HG03108 (cell line): ENCODE results near the gene PSENEN.
"Not testable (repeated sequence)": the region's sequence is repeated elsewhere in the genome, so short reads cannot be mapped to it uniquely, and the experiment has no call there.

Experiments
- ATAC-seq: cut with Tn5 transposase; IDR thresholded peaks from one replicate; pipeline ENCODE4 v1.9.1; 2021; ENCODE audit warnings: moderate library complexity; ENCODE audit not compliant: unreplicated experiment

Gene PSENEN

DNA sequence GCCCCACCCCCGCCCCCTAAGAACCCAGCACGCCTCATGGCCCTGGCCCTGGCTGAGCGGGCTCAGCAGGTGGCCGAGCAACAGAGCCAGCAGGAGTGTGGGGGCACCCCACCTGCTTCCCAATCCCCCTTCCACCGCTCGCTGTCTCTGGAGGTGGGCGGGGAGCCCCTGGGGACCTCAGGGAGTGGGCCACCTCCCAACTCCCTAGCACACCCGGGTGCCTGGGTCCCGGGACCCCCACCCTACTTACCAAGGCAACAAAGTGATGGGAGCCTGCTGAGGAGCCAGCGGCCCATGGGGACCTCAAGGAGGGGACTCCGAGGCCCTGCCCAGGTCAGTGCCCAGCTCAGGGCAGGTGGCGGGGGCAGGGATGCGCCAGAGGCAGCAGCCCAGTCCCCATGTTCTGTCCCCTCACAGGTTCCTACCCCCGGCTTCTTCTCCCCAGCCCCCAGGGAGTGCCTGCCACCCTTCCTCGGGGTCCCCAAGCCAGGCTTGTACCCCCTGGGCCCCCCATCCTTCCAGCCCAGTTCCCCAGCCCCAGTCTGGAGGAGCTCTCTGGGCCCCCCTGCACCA is 41.9 kb downstream of the PSENEN start:
- ATAC-seq = no peak

GRCh38 chr19:35788205-35788960 is 42.9 kb downstream of the PSENEN start:
- ATAC-seq = no peak

DNA sequence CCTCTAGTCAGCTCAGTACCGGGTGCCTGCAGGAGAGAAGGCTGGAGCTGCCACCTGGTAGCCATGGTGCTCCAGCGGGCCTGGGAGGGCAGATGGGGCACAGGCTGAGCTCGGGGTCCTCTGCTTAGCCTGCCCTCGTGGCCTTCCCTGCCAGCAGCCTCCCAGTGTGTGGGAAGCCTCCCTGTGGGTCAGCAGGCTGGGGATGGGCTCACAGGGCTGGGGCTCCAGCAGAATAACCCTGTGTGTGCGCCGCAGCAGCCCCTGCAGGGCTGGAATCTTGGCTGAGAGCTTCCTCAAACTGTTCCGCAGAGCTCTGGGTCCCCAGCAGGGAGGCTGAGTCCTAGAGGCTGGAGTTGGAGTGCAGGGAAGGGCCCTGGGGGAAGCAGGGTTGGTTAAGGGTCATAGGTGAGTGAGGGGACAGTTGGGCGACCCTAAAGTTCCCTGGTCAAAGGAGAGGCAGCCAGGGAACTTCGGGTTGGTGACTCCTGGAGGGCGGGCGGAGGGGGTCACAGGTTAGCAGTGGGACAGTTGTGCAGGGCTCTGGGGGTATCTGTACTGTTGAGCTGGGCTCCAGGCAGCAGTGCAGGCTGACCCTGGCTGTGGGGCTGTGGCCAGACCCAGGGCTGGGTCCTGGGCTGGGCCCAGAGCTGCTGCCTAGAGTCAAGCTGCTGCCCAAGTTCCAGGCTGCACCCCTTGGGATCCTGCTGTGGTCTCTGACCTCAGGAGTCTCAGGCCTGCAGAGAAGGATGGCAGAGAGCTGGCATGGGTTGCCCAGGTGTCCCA is 43.9 kb downstream of the PSENEN start:
- ATAC-seq = no peak

DNA sequence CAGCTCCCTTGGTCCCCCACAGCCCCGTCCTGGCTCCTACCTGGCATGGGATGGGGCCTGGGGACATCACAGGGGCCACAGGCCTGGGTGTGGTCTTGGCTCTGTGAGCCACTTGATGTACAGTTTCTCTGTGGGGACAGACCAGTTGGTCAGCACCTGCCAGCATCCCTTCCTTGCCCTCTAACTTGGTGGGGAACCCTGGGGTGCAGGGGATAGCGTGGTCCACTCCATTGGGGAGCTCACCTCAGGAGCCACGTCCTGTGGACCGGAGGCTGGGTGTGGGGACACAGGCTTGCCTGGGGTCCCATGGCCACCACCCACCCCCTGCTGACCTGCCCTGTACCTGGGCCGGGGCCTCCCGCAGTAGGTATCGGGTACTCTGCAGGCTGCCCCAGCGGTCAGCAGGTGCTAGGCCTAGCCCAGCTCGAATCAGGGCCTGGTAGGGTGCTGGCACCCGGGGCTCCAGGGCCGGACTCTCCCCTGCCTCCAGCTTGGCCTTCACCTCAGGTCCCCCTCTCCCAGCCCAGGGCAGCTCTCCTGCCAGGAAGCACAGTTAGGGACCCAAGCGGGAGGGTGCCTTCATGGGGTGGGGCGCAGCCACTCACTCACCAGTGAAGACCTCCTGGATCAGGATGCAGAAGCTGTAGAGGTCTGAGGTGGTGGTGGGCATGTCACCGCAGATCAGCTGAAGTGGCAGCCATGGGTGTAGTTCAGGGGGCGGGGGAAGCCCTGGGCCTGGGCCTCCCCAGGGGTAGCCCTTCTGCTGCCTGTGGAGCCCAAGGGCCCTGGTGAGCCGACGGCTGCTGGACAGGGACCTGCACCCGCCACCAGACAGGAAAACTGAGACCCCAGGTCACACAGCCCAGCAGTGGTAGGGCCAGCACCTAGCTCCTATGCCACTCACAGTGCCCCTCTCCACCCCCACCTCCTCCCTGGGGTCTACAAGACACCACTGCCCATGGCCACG is 44.8 kb downstream of the PSENEN start:
- no peak for ATAC-seq

DNA sequence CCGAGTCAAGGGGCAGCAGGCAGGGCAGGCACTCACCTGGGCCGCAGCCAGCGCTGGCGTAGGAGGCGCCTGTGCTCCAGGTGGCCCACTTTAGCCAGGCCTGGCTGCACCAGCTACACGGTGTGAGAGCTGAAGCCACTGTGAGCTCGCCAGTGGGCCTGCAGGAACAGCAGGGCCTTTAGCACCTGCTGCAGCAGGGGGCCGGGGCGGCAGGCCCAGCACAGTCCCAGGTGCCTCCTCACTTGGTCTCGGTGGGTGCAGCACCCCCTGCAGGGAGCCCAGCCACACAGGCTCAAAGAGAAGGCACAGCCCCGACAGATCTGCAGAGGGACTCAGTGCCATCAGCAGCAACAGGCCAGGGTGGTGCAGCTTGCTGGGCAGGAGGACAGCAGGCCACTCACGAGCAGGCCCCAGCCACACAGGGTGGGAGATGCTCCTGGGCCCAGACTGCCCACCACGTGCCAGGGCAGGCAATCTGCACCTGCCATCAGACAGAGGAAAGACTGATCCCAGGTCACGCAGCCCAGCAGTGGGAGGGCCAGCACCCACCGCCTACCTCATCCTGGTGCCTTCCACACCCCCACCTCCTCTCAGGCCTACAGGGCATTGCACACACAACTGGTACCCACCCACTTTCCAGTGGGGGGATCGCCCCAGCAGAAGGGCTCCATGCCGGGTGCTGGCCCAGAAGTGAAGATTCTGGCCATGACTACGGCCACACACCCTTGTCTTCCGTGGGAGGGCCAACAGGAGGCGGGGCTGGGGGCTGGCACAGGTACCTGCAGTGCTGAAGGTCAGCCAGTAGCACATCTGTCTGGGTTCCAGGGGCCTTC is 45.7 kb downstream of the PSENEN start:
- ATAC-seq = no peak

- ATAC-seq = no peak
Measured at GRCh38 chr19:35791814-35792279, 46.4 kb downstream of the PSENEN start.

DNA sequence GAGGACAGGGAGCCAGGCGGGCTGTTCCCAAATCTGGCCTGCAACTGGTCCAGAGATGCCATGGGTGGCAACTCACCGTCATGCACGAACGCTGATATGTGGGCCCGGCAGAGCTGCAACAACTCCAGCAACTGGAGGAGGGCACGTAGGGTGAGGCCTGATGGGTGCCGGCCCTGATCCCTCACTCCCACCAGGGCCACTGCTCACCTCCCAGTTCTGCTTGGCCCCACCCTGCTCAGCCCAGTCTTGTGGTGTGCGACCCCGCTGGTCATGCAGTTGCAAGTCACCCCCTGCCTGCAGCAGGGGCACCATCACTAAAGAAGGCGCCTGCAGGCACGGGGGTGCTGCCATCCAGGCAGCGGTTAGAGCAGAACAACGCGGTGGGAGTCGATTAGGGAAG is 46.9 kb downstream of the PSENEN start:
- no peak for ATAC-seq

- ATAC-seq = no peak
Measured at GRCh38 chr19:35792888-35793287, 47.4 kb downstream of the PSENEN start.

DNA sequence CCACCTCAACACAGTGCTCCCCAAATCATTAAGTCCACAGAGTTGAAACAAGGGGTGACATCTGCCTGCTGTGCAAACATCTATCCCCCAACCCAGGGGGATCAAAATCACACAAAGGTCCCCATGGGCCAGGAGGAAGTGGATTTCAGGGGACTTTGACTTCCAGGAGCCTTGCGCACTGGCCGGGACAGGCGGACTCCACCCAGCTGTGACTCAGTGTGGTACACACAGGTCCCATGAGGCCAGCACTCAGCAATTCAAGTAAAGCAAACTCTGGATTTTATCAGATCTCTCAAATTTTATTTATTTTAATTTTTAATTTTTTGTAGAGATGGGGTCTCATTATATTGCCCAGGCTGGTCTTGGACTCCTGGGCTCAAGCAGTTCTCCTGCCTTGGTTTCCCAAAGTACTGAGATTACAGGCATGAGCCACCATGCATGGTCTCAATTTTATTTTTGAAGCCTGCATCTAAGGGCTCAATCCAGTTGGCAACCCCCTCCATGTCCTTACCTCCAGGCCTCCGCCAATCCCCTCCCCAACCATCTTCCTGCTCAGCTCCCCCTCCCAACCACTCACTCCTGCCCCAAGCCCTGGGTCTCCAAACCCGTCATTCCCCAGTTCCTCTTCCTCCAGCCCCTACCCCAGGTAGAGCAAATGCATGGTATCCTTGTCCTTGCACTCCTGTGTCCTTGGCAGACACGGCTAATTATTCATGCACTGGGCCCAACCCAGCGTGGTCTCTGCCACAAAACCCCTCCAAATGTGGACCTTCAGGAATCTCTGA is 48.1 kb downstream of the PSENEN start:
- ATAC-seq = no peak

GRCh38 chr19:35795564-35795963 is 50.1 kb downstream of the PSENEN start:
- ATAC-seq = not testable (repeated sequence)
